ENCODE results near the gene OTUD4. TPM values are rescaled to one million over a fixed set of nuclear protein-coding genes. Genes with fewer than 3 reads are reported as not detected.

OTUD4 gene
- total and polyA plus RNA-seq, 9 of the 15 experiments (the other 6 are each of a cell fraction or from before 2014, with no cell fraction given) = 4.2 to 29.0 (median 24.8) TPM

DNA sequence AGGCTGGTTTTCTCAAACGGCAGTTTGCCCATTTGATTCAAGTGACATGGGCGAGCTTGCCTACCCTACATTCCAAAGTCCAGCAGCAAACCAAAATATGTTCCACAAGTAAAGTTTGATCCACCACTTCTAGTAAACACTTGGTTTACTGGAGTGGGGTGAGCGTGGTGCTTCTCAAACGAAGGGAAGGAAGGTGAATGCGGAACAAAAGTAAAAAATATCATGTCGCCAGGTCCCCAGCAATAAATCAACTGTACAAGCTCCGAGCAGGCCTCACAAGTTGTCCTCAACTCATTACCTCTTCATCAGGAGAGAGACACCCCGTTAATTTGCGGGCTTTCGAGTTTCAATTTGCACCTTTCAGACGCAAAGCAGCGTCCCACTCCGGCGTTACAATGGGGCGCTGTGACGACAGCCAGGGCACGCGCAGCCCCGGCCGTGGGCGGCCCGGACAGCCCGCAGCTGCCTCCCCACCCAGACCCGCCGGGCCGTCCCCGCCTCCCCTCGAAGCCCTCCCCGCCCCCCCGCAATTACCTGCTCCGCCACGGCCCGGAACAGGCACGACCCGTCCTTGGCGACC, 1.0 kb downstream of the OTUD4 start (continued):
- TF ChIP-seq THRB (CRISPR knock-in tag; conservative IDR thresholded peaks at IDR 0.05) = no peak
- TF ChIP-seq, protein P1, sequence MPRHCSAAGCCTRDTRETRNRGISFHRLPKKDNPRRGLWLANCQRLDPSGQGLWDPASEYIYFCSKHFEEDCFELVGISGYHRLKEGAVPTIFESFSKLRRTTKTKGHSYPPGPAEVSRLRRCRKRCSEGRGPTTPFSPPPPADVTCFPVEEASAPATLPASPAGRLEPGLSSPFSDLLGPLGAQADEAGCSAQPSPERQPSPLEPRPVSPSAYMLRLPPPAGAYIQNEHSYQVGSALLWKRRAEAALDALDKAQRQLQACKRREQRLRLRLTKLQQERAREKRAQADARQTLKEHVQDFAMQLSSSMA (CRISPR knock-in tag; IDR thresholded peaks at IDR 0.05) = no peak
- peak; percentile 6 for TF ChIP-seq L3MBTL2 (IDR thresholded peaks at IDR 0.05)
- TF ChIP-seq ZBTB26 (CRISPR knock-in tag; IDR thresholded peaks at IDR 0.05) = no peak
- TF ChIP-seq HEY1 (CRISPR knock-in tag; IDR thresholded peaks at IDR 0.05; ENCODE audit: borderline replicate concordance) = no peak
- no peak for TF ChIP-seq PURB (CRISPR knock-in tag; IDR thresholded peaks at IDR 0.05; ENCODE audit: low read depth)
- TF ChIP-seq ESRRB (CRISPR knock-in tag; IDR thresholded peaks at IDR 0.05; ENCODE audit: borderline replicate concordance) = no peak
- TF ChIP-seq HSF4 (CRISPR knock-in tag; IDR thresholded peaks at IDR 0.05; ENCODE audit: borderline replicate concordance) = no peak
- TF ChIP-seq MCM7 (IDR thresholded peaks at IDR 0.05) = no peak
- no peak for TF ChIP-seq THRAP3 (IDR thresholded peaks at IDR 0.05; ENCODE audit: borderline replicate concordance)
- no peak for TF ChIP-seq ZNF436 (CRISPR knock-in tag; IDR thresholded peaks at IDR 0.05)
- TF ChIP-seq MAFK (IDR thresholded peaks at IDR 0.05; ENCODE audit: low read length) = no peak
- TF ChIP-seq TARDBP (IDR thresholded peaks at IDR 0.05) = no peak
- TF ChIP-seq, protein P2, sequence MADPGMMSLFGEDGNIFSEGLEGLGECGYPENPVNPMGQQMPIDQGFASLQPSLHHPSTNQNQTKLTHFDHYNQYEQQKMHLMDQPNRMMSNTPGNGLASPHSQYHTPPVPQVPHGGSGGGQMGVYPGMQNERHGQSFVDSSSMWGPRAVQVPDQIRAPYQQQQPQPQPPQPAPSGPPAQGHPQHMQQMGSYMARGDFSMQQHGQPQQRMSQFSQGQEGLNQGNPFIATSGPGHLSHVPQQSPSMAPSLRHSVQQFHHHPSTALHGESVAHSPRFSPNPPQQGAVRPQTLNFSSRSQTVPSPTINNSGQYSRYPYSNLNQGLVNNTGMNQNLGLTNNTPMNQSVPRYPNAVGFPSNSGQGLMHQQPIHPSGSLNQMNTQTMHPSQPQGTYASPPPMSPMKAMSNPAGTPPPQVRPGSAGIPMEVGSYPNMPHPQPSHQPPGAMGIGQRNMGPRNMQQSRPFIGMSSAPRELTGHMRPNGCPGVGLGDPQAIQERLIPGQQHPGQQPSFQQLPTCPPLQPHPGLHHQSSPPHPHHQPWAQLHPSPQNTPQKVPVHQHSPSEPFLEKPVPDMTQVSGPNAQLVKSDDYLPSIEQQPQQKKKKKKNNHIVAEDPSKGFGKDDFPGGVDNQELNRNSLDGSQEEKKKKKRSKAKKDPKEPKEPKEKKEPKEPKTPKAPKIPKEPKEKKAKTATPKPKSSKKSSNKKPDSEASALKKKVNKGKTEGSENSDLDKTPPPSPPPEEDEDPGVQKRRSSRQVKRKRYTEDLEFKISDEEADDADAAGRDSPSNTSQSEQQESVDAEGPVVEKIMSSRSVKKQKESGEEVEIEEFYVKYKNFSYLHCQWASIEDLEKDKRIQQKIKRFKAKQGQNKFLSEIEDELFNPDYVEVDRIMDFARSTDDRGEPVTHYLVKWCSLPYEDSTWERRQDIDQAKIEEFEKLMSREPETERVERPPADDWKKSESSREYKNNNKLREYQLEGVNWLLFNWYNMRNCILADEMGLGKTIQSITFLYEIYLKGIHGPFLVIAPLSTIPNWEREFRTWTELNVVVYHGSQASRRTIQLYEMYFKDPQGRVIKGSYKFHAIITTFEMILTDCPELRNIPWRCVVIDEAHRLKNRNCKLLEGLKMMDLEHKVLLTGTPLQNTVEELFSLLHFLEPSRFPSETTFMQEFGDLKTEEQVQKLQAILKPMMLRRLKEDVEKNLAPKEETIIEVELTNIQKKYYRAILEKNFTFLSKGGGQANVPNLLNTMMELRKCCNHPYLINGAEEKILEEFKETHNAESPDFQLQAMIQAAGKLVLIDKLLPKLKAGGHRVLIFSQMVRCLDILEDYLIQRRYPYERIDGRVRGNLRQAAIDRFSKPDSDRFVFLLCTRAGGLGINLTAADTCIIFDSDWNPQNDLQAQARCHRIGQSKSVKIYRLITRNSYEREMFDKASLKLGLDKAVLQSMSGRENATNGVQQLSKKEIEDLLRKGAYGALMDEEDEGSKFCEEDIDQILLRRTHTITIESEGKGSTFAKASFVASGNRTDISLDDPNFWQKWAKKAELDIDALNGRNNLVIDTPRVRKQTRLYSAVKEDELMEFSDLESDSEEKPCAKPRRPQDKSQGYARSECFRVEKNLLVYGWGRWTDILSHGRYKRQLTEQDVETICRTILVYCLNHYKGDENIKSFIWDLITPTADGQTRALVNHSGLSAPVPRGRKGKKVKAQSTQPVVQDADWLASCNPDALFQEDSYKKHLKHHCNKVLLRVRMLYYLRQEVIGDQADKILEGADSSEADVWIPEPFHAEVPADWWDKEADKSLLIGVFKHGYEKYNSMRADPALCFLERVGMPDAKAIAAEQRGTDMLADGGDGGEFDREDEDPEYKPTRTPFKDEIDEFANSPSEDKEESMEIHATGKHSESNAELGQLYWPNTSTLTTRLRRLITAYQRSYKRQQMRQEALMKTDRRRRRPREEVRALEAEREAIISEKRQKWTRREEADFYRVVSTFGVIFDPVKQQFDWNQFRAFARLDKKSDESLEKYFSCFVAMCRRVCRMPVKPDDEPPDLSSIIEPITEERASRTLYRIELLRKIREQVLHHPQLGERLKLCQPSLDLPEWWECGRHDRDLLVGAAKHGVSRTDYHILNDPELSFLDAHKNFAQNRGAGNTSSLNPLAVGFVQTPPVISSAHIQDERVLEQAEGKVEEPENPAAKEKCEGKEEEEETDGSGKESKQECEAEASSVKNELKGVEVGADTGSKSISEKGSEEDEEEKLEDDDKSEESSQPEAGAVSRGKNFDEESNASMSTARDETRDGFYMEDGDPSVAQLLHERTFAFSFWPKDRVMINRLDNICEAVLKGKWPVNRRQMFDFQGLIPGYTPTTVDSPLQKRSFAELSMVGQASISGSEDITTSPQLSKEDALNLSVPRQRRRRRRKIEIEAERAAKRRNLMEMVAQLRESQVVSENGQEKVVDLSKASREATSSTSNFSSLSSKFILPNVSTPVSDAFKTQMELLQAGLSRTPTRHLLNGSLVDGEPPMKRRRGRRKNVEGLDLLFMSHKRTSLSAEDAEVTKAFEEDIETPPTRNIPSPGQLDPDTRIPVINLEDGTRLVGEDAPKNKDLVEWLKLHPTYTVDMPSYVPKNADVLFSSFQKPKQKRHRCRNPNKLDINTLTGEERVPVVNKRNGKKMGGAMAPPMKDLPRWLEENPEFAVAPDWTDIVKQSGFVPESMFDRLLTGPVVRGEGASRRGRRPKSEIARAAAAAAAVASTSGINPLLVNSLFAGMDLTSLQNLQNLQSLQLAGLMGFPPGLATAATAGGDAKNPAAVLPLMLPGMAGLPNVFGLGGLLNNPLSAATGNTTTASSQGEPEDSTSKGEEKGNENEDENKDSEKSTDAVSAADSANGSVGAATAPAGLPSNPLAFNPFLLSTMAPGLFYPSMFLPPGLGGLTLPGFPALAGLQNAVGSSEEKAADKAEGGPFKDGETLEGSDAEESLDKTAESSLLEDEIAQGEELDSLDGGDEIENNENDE (IDR thresholded peaks at IDR 0.05; ENCODE audit: low read depth, low read length) = no peak
- no peak for TF ChIP-seq CCAR2 (IDR thresholded peaks at IDR 0.05; ENCODE audit: low read depth, low read length)

All from K562 (cell line).